ENCODE results near the gene C1RL. TPM values are rescaled to one million over a fixed set of nuclear protein-coding genes. Genes with fewer than 3 reads are reported as not detected.
"Not testable (repeated sequence)": the region's sequence is repeated elsewhere in the genome, so short reads cannot be mapped to it uniquely, and the experiment has no call there.

Gene C1RL
- polyA plus RNA-seq, 1 experiment, result 45.3 TPM

- no peak overlapping the region for H3K4me3 ChIP-seq (ENCODE audit: low read depth, low read length)
- no peak for DNase-seq (ENCODE audit: low read depth, low spot score)
- ChIA-PET CTCF (interaction anchor here (1.2 to 3.0 kb wide), 8 partner anchors 8 to 166 kb away, joined by 3 to 22 read pairs (median 6); partner anchors contain the start of gene C1S), POLR2A (no interaction called here)
- no peak for TF ChIP-seq CTCF (IDR thresholded peaks at IDR 0.05; ENCODE audit: low read depth, low read length)
- peaks cover 2% of the 10 kb centered on the region for H3K9me3 ChIP-seq (ENCODE audit: control insufficient read depth, insufficient read depth, low read length)
- no peaks in the 10 kb centered on the region for H3K27me3 ChIP-seq (ENCODE audit: control insufficient read depth, insufficient read depth, low read length)
- H3K27ac ChIP-seq (ENCODE audit: low read depth, low read length), result no peak overlapping the region
These were observed 1.6 kb upstream of the C1RL start for GRCh38 chr12:7110661-7111060.

- TF ChIP-seq CTCF (IDR thresholded peaks at IDR 0.05; ENCODE audit: low read depth, low read length), result no peak
- DNase-seq (ENCODE audit: low read depth, low spot score), result no peak
- CTCF ChIA-PET, result interaction anchor here (0.5 to 3.8 kb wide), 24 partner anchors 9 to 828 kb away, joined by 3 to 22 read pairs (median 4); partner anchors contain the start of genes C1R, C1S, LPCAT3 and SPSB2
- Histone ChIP-seq H3K4me3 (ENCODE audit: low read depth, low read length) (peak overlapping the region; percentile 82), H3K27me3 (ENCODE audit: control insufficient read depth, insufficient read depth, low read length) (no peaks in the 10 kb centered on the region), H3K9me3 (ENCODE audit: control insufficient read depth, insufficient read depth, low read length) (peaks cover 2% of the 10 kb centered on the region), H3K27ac (ENCODE audit: low read depth, low read length) (no peak overlapping the region)
- POLR2A ChIA-PET, result interaction anchor here (0.8 kb wide), 1 partner anchor 49 kb away, joined by 4 read pairs; the partner anchor contains the start of gene C1S
These were observed 532 bp upstream of the C1RL start for GRCh38 chr12:7109572-7109920.

GRCh38 chr12:7108003-7108795 is 815 bp downstream of the C1RL start:
- ChIA-PET POLR2A (interaction anchor here (0.6 to 2.2 kb wide), 8 partner anchors 14 to 217 kb away, joined by 3 to 15 read pairs (median 6); partner anchors contain the start of genes C12orf57, C1S, LPCAT3 and RNU7-1), CTCF (interaction anchor here (0.8 to 3.8 kb wide), 11 partner anchors 9 to 235 kb away, joined by 3 to 22 read pairs (median 5); partner anchors contain the start of genes C1R, C1S and SPSB2)
- Histone ChIP-seq H3K9me3 (ENCODE audit: control insufficient read depth, insufficient read depth, low read length) (peaks cover 2% of the 10 kb centered on the region), H3K27me3 (ENCODE audit: control insufficient read depth, insufficient read depth, low read length) (no peaks in the 10 kb centered on the region), H3K27ac (ENCODE audit: low read depth, low read length) (peak overlapping the region; percentile 96), H3K4me3 (ENCODE audit: low read depth, low read length) (peak overlapping the region; percentile 82)
- no peak for DNase-seq (ENCODE audit: low read depth, low spot score)
- no peak for TF ChIP-seq CTCF (IDR thresholded peaks at IDR 0.05; ENCODE audit: low read depth, low read length)

GRCh38 chr12:7107636-7108002 is 1.4 kb downstream of the C1RL start:
- no peak for DNase-seq (ENCODE audit: low read depth, low spot score)
- ChIA-PET POLR2A (interaction anchor here (0.6 to 2.2 kb wide), 4 partner anchors 13 to 164 kb away, joined by 3 to 15 read pairs (median 8); partner anchors contain the start of genes C12orf57, C1S and RNU7-1), CTCF (interaction anchor here (0.8 to 3.8 kb wide), 9 partner anchors 8 to 181 kb away, joined by 3 to 21 read pairs (median 5); partner anchors contain the start of genes C1R and C1S)
- Histone ChIP-seq H3K4me3 (ENCODE audit: low read depth, low read length) (peak overlapping the region; percentile 82), H3K9me3 (ENCODE audit: control insufficient read depth, insufficient read depth, low read length) (peaks cover 2% of the 10 kb centered on the region), H3K27me3 (ENCODE audit: control insufficient read depth, insufficient read depth, low read length) (no peaks in the 10 kb centered on the region), H3K27ac (ENCODE audit: low read depth, low read length) (peak overlapping the region; percentile 96)
- TF ChIP-seq CTCF (IDR thresholded peaks at IDR 0.05; ENCODE audit: low read depth, low read length), result no peak

- not testable (repeated sequence) for H3K9me3 ChIP-seq (ENCODE audit: control insufficient read depth, insufficient read depth, low read length); H3K27ac ChIP-seq (ENCODE audit: low read depth, low read length); DNase-seq (ENCODE audit: low read depth, low spot score); H3K27me3 ChIP-seq (ENCODE audit: control insufficient read depth, insufficient read depth, low read length)
- ChIA-PET CTCF (interaction anchor here (0.8 to 3.8 kb wide), 7 partner anchors 8 to 144 kb away, joined by 3 to 21 read pairs (median 5); partner anchors contain the start of genes C1R and C1S), POLR2A (interaction anchor here (0.6 to 2.2 kb wide), 3 partner anchors 47 to 163 kb away, joined by 3 to 15 read pairs (median 5); partner anchors contain the start of genes C12orf57, C1S and RNU7-1)
- H3K4me3 ChIP-seq (ENCODE audit: low read depth, low read length), result peak overlapping the region; percentile 5; the same call in 1 of the 2 replicates
These were observed 1.8 kb downstream of the C1RL start for GRCh38 chr12:7107181-7107580.
